ENCODE data around the gene ABCG1. TPM values are rescaled to one million over a fixed set of nuclear protein-coding genes. Genes with fewer than 3 reads are reported as not detected.

The ABCG1 gene
- total RNA-seq, 2 experiments from 2014 or later, result 11.6 to 16.3 TPM

DNA sequence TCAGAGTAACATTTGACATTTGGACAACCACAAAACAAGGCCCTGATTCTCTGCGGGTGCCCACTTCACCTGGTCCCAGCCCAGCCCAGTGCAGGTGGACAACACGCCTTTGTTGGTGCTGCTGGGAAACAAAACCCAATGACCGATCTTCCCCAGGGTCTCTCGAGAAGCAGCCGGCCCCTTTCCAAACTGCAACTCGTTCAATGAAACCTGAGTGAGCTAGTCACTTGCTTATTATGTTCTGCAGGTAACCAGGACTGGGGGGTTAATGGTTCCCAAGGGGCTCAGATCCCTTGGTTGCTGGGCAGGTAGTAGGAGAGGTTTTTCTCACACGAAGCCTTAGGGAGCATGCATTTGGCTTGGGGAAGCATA lies 42.9 kb downstream of the ABCG1 start:
- ChIA-PET CTCF (interaction anchor here (0.8 to 1.1 kb wide), 3 partner anchors 48 to 116 kb away, joined by 3 to 8 read pairs (median 3); no protein-coding TSS in a partner anchor), POLR2A (no interaction called here)
- DNase-seq, result no peak
- no peak overlapping the region for H3K4me3 Mint-ChIP-seq
- H3K27ac Mint-ChIP-seq, result no peak overlapping the region
- H3K4me1 Mint-ChIP-seq, result peaks cover 15% of the 10 kb centered on the region
- ATAC-seq, result no peak
- H3K27me3 Mint-ChIP-seq, result no peaks in the 10 kb centered on the region
- intact Hi-C loops (cut with DNase I, micrococcal nuclease), result no loop called here
- H3K36me3 Mint-ChIP-seq (ENCODE audit: low read depth), result no peaks in the 10 kb centered on the region
- no peaks in the 10 kb centered on the region for H3K9me3 Mint-ChIP-seq (ENCODE audit: low read depth)

DNA sequence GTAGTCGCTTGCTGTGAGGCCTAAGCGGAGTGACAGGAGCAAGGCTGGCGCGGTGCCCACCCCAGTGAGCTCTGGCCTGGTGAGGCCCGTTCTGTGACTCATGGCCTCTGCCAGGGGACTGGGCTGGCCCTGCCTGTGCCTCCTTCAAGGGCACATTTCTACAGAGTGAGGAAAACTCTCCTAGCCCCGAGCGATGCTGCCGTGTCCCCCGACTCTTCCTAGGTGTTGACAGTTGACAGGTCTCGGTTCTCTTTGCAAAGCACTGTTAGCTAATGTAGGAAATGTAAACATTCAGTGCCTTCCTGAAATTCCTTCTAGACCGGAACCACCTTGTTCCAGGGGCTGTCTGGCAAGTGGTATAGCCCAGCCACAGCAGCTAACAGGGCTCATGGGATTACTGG lies 43.9 kb downstream of the ABCG1 start:
- intact Hi-C loops (cut with DNase I, micrococcal nuclease), result no loop called here
- H3K27ac Mint-ChIP-seq, result no peak overlapping the region
- ChIA-PET POLR2A (no interaction called here), CTCF (interaction anchor here (1.3 kb wide), 1 partner anchor 120 kb away, joined by 4 read pairs; no protein-coding TSS in a partner anchor)
- ATAC-seq, result no peak
- no peaks in the 10 kb centered on the region for H3K27me3 Mint-ChIP-seq
- no peaks in the 10 kb centered on the region for H3K9me3 Mint-ChIP-seq (ENCODE audit: low read depth)
- peaks cover 22% of the 10 kb centered on the region for H3K4me1 Mint-ChIP-seq
- DNase-seq, result no peak
- no peak overlapping the region for H3K4me3 Mint-ChIP-seq
- no peaks in the 10 kb centered on the region for H3K36me3 Mint-ChIP-seq (ENCODE audit: low read depth)

DNA sequence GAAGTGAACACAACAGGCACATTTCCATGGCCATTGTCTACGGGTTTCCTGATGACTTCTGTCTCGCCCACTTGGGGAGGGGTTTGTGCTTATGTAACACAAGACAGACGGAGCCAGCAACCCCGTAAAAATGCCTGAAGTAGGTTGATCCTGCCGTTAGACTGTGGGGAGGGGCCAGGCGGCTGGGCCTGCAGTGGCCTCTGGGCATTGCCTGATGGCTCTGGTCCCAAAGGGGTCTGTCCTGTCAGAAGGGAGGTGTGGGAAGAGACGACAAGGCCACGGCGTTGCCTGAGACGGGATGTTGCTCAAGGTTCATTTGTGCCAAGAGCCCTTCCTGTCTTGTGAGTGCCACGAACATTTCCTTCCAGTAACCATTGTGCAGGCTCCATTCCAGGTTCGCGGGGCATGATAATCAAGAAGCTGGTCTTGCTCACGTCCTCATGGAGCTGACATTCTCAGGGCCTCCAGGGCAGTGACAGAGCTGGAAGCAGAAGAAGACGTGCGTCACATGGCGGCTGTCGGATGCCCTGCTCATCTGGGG lies 44.7 kb downstream of the ABCG1 start:
- H3K4me3 Mint-ChIP-seq, result no peak overlapping the region
- ChIA-PET POLR2A (no interaction called here), CTCF (interaction anchor here (0.6 to 2.1 kb wide), 4 partner anchors 11 to 119 kb away, joined by 3 to 8 read pairs (median 4); no protein-coding TSS in a partner anchor)
- no peaks in the 10 kb centered on the region for H3K9me3 Mint-ChIP-seq (ENCODE audit: low read depth)
- no peak overlapping the region for H3K27ac Mint-ChIP-seq
- intact Hi-C loops (cut with DNase I, micrococcal nuclease), result no loop called here
- H3K27me3 Mint-ChIP-seq, result no peaks in the 10 kb centered on the region
- ATAC-seq (no peak), DNase-seq (no peak)
- H3K36me3 Mint-ChIP-seq (ENCODE audit: low read depth), result no peaks in the 10 kb centered on the region
- peaks cover 22% of the 10 kb centered on the region for H3K4me1 Mint-ChIP-seq

DNA sequence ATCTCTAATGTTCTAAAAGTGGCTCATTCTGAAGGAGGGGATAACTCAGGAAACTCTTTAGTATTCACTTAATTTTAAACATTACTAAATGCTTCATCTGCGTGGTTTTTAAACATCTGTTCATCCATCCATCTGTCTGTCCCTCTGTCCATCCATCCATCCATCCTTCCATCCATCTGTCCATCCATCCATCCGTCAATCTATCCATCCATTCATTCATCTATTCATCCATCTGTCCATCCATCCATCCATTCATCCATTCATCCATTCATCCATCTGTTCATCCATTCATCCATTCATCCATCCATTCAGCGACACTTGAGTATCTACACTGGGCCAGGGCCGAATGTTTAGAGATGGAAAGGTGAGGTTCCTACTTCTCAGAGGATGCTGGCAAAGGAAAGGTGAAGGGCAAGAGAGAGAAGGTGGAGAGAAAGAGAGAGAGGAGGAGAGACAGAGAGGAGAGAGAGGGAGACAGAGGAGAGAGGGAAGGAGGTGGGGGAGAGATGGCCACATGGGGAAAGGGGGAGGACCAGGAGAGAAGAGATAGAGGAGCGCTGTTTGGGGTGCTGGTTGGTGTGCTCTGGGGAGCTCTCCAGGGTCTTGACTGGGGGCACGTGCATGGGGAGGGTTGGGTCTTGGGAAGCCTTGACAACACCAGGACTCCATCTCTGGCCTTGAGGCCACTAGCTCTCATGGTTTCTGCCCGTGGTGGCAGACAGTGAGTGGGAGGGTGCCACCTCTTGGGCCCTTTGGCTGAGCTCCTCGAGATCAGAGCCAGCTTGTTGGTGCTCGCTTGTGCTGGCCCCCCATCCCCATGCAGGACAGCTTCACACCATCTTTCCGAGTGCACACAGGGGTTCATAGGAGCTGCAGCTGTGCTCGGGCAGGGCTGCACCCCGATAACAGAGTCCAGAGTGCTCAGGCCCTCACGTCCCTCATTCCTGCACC lies 45.6 kb downstream of the ABCG1 start:
- CTCF ChIA-PET, result interaction anchor here (0.6 to 2.1 kb wide), 3 partner anchors 11 to 119 kb away, joined by 3 to 8 read pairs (median 3); no protein-coding TSS in a partner anchor
- DNase-seq, result no peak
- no peaks in the 10 kb centered on the region for H3K9me3 Mint-ChIP-seq (ENCODE audit: low read depth)

DNA sequence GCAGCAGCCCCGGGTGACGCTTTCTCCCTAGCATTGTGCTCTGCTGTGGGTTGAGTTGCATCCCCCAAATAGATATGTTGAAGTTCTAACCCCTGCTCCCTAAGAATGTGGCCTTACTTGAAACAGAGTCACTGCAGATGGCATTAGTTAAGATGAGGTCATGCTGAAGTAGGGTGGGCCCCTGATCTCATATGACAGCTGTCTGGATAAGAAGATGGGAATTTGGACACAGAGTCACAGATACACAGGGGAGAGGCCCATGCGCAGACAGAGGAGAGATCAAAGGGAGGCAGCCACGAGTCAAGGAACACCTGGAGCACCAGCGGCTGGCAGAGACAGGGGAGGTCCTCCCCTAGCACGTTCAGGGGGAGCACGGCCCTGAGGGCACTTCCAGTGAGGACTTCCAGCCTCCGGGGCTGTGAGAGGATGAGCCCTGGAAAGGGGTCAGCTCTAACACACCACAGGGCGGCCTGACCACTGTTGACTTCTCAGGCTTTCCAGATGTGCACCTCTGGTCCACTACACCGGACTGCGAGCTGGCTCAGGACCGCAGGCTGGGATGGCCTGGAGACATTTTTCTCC lies 46.4 kb downstream of the ABCG1 start:
- Mint-ChIP-seq H3K4me1 (peaks cover 31% of the 10 kb centered on the region), H3K27me3 (no peaks in the 10 kb centered on the region), H3K9me3 (ENCODE audit: low read depth) (no peaks in the 10 kb centered on the region), H3K36me3 (ENCODE audit: low read depth) (no peaks in the 10 kb centered on the region), H3K27ac (no peak overlapping the region), H3K4me3 (no peak overlapping the region)
- ChIA-PET CTCF (interaction anchor here (2.1 kb wide), 1 partner anchor 120 kb away, joined by 8 read pairs; no protein-coding TSS in a partner anchor), POLR2A (no interaction called here)
- DNase-seq, result no peak
- no peak for ATAC-seq
- intact Hi-C loops (cut with DNase I, micrococcal nuclease), result no loop called here

More for the DNA sequence above, 45.6 kb downstream of the ABCG1 start:
- H3K27ac Mint-ChIP-seq, result no peak overlapping the region
- ATAC-seq, result no peak
- intact Hi-C loops (cut with DNase I, micrococcal nuclease), result no loop called here
- H3K27me3 Mint-ChIP-seq, result no peaks in the 10 kb centered on the region
- no peaks in the 10 kb centered on the region for H3K36me3 Mint-ChIP-seq (ENCODE audit: low read depth)
- POLR2A ChIA-PET, result no interaction called here
- H3K4me1 Mint-ChIP-seq, result peaks cover 29% of the 10 kb centered on the region
- H3K4me3 Mint-ChIP-seq, result no peak overlapping the region

DNA sequence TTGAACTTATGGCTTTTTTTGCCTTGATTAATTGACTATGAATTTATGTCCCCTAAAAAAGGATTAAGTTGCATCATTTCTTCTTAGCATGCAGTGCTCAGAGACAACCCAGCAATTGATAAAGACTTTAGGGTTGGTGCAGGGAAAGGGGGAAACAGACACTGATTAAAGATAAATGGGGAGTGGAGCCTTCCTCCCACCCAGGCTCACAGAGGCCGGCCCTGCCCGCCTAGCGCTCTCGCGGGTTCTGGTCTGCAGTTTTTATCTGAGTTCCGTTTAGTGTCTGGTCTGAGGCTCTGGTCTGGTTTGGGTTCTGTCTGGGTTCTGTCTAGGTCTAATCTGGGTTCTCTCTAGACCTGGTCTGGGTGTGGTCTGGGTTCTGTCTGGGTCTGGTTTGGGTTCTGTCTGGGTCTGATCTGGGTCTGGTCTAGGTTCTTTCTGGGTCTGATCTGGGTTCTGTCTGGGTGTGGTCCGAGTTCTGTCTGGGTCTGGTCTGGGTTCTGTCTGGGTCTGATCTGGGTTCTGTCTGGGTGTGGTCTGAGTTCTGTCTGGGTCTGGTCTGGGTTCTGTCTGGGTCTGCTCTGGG lies 48.1 kb downstream of the ABCG1 start:
- no peak for ATAC-seq
- CTCF ChIA-PET, result interaction anchor here (1.2 kb wide), 1 partner anchor 122 kb away, joined by 5 read pairs; no protein-coding TSS in a partner anchor
- POLR2A ChIA-PET, result no interaction called here

DNA sequence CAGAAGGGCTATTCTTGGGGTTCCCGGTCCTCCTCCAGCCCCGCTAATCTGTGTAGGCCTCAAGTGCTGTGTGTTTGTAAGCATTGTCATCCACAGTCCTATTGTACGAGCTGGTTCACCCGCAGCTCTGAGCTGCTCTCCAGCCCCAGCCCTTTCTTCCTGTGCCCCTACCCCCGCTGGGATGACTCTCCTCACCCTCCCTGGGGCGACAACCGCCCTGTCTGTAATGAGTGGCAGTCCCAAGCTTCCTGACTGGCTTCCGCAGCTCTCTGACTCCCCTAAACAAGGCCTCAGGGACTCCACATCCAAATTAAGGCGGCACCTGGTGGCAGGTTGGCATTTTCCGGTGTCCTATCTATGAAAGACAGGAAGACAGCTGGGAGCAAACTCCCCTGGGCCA lies 50.4 kb downstream of the ABCG1 start:
- intact Hi-C loops (cut with DNase I, micrococcal nuclease), result no loop called here
- POLR2A ChIA-PET, result interaction anchor here (0.8 kb wide), 1 partner anchor 35 kb away, joined by 3 read pairs; no protein-coding TSS in a partner anchor
- Mint-ChIP-seq H3K9me3 (ENCODE audit: low read depth) (no peaks in the 10 kb centered on the region), H3K27ac (peak overlapping the region; percentile 8), H3K27me3 (no peaks in the 10 kb centered on the region), H3K36me3 (ENCODE audit: low read depth) (peaks cover 2% of the 10 kb centered on the region), H3K4me3 (no peak overlapping the region), H3K4me1 (peaks cover 31% of the 10 kb centered on the region)
- CTCF ChIA-PET, result interaction anchor here (0.6 to 3.1 kb wide), 6 partner anchors 10 to 1623 kb away, joined by 3 to 32 read pairs (median 4); no protein-coding TSS in a partner anchor
- ATAC-seq (peak; percentile 43), DNase-seq (peak; percentile 31)

More for the DNA sequence above, 48.1 kb downstream of the ABCG1 start:
- H3K36me3 Mint-ChIP-seq (ENCODE audit: low read depth), result peaks cover 2% of the 10 kb centered on the region
- H3K27ac Mint-ChIP-seq, result peak overlapping the region; percentile 52
- H3K9me3 Mint-ChIP-seq (ENCODE audit: low read depth), result no peaks in the 10 kb centered on the region
- no peaks in the 10 kb centered on the region for H3K27me3 Mint-ChIP-seq
- H3K4me3 Mint-ChIP-seq, result no peak overlapping the region
- H3K4me1 Mint-ChIP-seq, result peaks cover 31% of the 10 kb centered on the region
- no peak for DNase-seq
- intact Hi-C loops (cut with DNase I, micrococcal nuclease), result no loop called here

DNA sequence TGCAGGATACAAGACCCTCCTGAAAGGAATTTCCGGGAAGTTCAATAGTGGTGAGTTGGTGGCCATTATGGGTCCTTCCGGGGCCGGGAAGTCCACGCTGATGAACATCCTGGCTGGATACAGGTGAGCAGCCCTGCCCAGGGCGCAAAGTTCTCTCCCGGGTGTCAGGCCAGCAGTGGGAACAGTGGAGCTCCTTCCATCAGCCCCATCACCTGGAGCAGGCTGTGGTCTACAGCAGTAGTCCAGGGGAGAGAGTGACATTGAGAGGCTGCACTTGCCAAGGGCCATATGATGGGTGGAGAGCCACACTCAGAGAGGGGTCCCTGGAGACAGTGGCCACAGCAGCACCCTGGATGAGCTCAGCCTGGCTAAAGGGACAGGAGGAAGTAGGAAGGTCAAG lies 52.1 kb downstream of the ABCG1 start:
- intact Hi-C loops (cut with DNase I, micrococcal nuclease), result no loop called here
- ATAC-seq (no peak), DNase-seq (no peak)
- no peaks in the 10 kb centered on the region for H3K27me3 Mint-ChIP-seq
- H3K27ac Mint-ChIP-seq, result no peak overlapping the region
- H3K4me3 Mint-ChIP-seq, result no peak overlapping the region
- no peaks in the 10 kb centered on the region for H3K9me3 Mint-ChIP-seq (ENCODE audit: low read depth)
- CTCF ChIA-PET, result interaction anchor here (0.9 to 2.2 kb wide), 4 partner anchors 12 to 125 kb away, joined by 3 to 11 read pairs (median 6); no protein-coding TSS in a partner anchor
- POLR2A ChIA-PET, result no interaction called here
- peaks cover 31% of the 10 kb centered on the region for H3K4me1 Mint-ChIP-seq
- H3K36me3 Mint-ChIP-seq (ENCODE audit: low read depth), result peaks cover 8% of the 10 kb centered on the region

DNA sequence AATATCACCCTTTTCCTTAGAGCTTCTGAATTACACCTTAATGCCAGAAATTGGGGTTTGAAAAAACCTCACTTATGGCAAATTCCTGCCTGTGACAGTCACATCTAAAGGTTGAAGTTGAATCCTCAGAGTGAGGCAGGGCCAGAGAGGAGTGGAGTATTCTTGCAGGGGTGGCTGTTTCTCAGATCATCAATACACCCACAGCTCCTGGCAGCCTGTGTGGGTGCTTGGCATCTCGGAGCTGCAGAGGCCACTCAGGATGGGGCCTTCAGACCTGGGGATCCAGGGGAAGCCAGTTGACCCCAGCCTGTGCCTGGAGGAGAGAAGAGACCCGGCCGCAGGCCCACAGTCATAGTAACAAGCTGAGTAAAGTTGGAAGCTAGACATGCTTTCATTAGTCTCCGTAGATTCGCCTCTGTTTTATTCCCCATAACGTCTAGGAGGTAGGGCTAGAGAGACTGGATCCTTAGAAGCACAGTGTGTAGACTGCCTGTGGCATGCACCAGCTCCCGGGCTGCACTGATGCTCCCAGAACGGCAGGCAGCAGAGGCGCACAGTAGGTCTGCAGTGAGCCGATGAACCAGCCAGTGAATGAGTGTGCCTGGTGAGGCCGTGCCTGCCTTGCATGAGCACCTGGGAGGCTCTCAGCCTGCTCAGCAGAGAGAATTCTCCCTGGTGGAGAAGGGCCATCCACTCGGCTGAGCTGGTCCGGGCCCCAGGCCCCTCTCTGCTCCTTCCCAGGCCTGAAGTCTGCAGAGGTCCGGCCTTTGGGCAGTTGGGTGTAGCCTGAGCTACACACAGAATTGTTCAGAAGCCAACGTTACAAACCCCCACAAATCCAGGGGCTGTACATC lies 53.4 kb downstream of the ABCG1 start:
- Mint-ChIP-seq H3K36me3 (ENCODE audit: low read depth) (peaks cover 10% of the 10 kb centered on the region), H3K4me3 (no peak overlapping the region), H3K27ac (no peak overlapping the region), H3K9me3 (ENCODE audit: low read depth) (no peaks in the 10 kb centered on the region), H3K4me1 (peaks cover 20% of the 10 kb centered on the region), H3K27me3 (no peaks in the 10 kb centered on the region)
- ATAC-seq (no peak), DNase-seq (no peak)
- CTCF ChIA-PET, result interaction anchor here (2.0 to 2.2 kb wide), 2 partner anchors 14 to 127 kb away, joined by 8 to 11 read pairs; no protein-coding TSS in a partner anchor
- intact Hi-C loops (cut with DNase I, micrococcal nuclease), result no loop called here
- POLR2A ChIA-PET, result no interaction called here

DNA sequence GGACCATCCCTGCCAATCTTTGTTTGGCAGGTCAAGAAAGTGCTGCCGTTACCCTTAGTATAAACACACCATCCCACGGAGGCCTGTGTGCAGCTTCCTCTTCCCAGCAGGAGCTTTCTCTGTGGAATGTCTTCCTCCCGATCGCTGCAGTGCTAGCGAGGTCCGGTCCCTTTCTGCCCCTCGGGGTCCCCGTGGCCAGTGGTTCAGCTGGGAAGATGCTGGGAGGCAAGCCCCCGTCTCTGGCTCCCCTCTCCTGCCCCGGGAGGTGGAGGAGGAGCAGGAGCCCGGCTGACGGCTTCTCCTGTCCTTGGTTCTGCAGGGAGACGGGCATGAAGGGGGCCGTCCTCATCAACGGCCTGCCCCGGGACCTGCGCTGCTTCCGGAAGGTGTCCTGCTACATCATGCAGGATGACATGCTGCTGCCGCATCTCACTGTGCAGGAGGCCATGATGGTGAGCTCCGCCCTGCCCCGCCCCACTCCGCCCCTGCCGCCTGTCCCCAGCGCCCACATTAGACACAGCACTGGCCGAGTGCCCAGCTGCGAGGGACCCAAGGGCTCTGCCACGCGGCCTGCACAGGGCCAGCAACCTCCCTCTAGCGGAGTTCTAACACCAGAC lies 54.2 kb downstream of the ABCG1 start:
- Mint-ChIP-seq H3K36me3 (ENCODE audit: low read depth) (peaks cover 10% of the 10 kb centered on the region), H3K4me3 (no peak overlapping the region), H3K27me3 (no peaks in the 10 kb centered on the region), H3K4me1 (peaks cover 13% of the 10 kb centered on the region), H3K27ac (no peak overlapping the region), H3K9me3 (ENCODE audit: low read depth) (no peaks in the 10 kb centered on the region)
- POLR2A ChIA-PET, result no interaction called here
- CTCF ChIA-PET, result interaction anchor here (1.0 to 2.2 kb wide), 3 partner anchors 14 to 128 kb away, joined by 3 to 11 read pairs (median 8); no protein-coding TSS in a partner anchor
- DNase-seq (no peak), ATAC-seq (no peak)
- intact Hi-C loops (cut with DNase I, micrococcal nuclease), result no loop called here

Measured in activated CD4-positive, alpha-beta T cell treated with anti-CD3 and anti-CD28 coated beads for 36 hours (primary cell).